Nephron progenitor cell (in vitro differentiated cells): ENCODE measurements around the gene NOS3.

ENCODE experiments used
- DNase-seq: peaks from one replicate; pipeline ENCODE4 v3.0.0; 2021
- H3K27ac Mint-ChIP-seq: 2 replicates; pipeline ENCODE4 v1.8.0; 2021; ENCODE audit warnings: mild to moderate bottlenecking, moderate library complexity, mixed read lengths
- H3K27me3 Mint-ChIP-seq: 2 replicates; pipeline ENCODE4 v1.8.0; 2021; ENCODE audit warnings: mild to moderate bottlenecking, low read depth, mixed read lengths; ENCODE audit not compliant: poor library complexity
- H3K36me3 Mint-ChIP-seq: 2 replicates; pipeline ENCODE4 v1.8.0; 2021; ENCODE audit warnings: low read depth, mixed read lengths
- H3K4me1 Mint-ChIP-seq: 2 replicates; pipeline ENCODE4 v1.8.0; 2021; ENCODE audit warnings: mixed read lengths
- H3K4me3 Mint-ChIP-seq: 2 replicates; pipeline ENCODE4 v1.8.0; 2021; ENCODE audit warnings: mild to moderate bottlenecking, moderate library complexity, mixed read lengths
- H3K9me3 Mint-ChIP-seq: 2 replicates; pipeline ENCODE4 v1.8.0; 2021; ENCODE audit warnings: mild to moderate bottlenecking, moderate library complexity, mixed read lengths
- CTCF ChIP-seq: fragments of 200-600 bp; sonication (generic); IDR thresholded peaks from 2 replicates; pipeline ENCODE4 v1.5.0; 2021; ENCODE audit warnings: antibody characterized with exemption

NOS3 gene

DNA sequence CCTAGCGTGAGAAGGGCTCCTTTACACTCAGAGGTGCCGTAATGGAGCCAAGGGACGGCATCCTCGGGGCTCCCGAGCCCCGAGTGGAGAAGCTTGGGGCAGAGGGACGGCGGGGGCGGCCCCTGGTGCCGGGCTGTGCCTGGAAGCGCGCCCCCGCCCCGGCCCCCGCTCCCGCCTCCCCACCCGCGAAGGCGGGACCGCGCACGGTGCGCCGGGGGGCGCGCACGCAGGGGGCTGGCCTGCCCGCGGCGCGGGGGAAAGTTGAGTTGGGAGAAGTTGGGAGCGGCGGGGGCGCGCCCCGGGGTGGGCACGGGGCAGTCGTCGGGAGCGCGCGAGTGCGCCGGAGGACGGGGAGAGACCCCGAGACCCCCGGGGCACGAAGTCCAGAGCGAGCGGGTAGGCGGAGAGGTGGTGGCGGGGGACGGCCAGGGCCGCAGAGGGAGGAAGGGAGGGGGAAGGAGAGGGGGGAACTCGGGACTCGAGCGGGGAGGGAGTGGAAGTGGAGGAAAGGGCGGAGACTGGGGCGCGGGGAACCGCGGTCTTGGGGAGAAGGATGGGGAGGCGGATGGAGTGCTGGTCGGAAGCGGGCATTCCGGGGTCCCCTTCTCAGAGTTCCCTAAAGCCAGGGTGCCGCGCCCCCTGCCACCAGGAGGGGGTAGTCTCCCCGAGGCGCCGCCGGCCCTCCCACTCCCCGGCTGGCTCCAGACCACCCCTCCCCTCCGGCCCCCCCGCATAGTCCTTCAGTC is 68.7 kb downstream of the NOS3 start, which contains the start of gene SLC4A2:
SLC4A2 (plus strand) TSS at position 223 of the 746 bp plus-strand sequence. CDS start 2,399 bp downstream, outside the sequence.
- no peaks in the 10 kb centered on the region for H3K9me3 Mint-ChIP-seq
- H3K4me3 Mint-ChIP-seq = peak within 1 kb of the TSS; percentile 92
- peak; percentile 52 for TF ChIP-seq CTCF
- peak within 1 kb of the TSS; percentile 77 for H3K27ac Mint-ChIP-seq
- H3K27me3 Mint-ChIP-seq = peaks cover 32% of the 10 kb centered on the region
- peaks cover 55% of the 10 kb centered on the region for H3K4me1 Mint-ChIP-seq
- H3K36me3 Mint-ChIP-seq = no peaks in the 10 kb centered on the region
- DNase-seq = peak; percentile 77

GRCh38 chr7:151060113-151060415 is 69.2 kb downstream of the NOS3 start:
- H3K9me3 Mint-ChIP-seq = no peaks in the 10 kb centered on the region
- no peak overlapping the region for H3K27ac Mint-ChIP-seq
- H3K4me1 Mint-ChIP-seq = peaks cover 55% of the 10 kb centered on the region
- no peaks in the 10 kb centered on the region for H3K36me3 Mint-ChIP-seq
- no peak for DNase-seq
- TF ChIP-seq CTCF = peak; percentile 1
- peaks cover 31% of the 10 kb centered on the region for H3K27me3 Mint-ChIP-seq
- peak overlapping the region; percentile 92 for H3K4me3 Mint-ChIP-seq

GRCh38 chr7:151060416-151061212 is 69.8 kb downstream of the NOS3 start:
- no peak for DNase-seq
- peaks cover 30% of the 10 kb centered on the region for H3K27me3 Mint-ChIP-seq

GRCh38 chr7:151061213-151062110 is 70.6 kb downstream of the NOS3 start:
- peaks cover 4% of the 10 kb centered on the region for H3K36me3 Mint-ChIP-seq
- peaks cover 50% of the 10 kb centered on the region for H3K4me1 Mint-ChIP-seq
- H3K4me3 Mint-ChIP-seq = peak overlapping the region; percentile 92
- DNase-seq = no peak
- peaks cover 24% of the 10 kb centered on the region for H3K27me3 Mint-ChIP-seq
- no peaks in the 10 kb centered on the region for H3K9me3 Mint-ChIP-seq
- no peak overlapping the region for H3K27ac Mint-ChIP-seq
- TF ChIP-seq CTCF = no peak

More at GRCh38 chr7:151060416-151061212, 69.8 kb downstream of the NOS3 start:
- Mint-ChIP-seq H3K27ac (no peak overlapping the region), H3K9me3 (no peaks in the 10 kb centered on the region), H3K36me3 (peaks cover 4% of the 10 kb centered on the region), H3K4me1 (peaks cover 55% of the 10 kb centered on the region), H3K4me3 (peak overlapping the region; percentile 92)
- TF ChIP-seq CTCF = no peak

GRCh38 chr7:151062111-151062398 is 71.2 kb downstream of the NOS3 start:
- no peak for TF ChIP-seq CTCF
- Mint-ChIP-seq H3K27me3 (peaks cover 18% of the 10 kb centered on the region), H3K9me3 (no peaks in the 10 kb centered on the region), H3K27ac (no peak overlapping the region), H3K4me3 (peak overlapping the region; percentile 92), H3K4me1 (peaks cover 44% of the 10 kb centered on the region), H3K36me3 (peaks cover 4% of the 10 kb centered on the region)
- no peak for DNase-seq
